HepG2 (cell line): ENCODE measurements around the gene SCYL1. TPM values are rescaled to one million over a fixed set of nuclear protein-coding genes. Genes with fewer than 3 reads are reported as not detected.

Source experiments
- FOSL2 ChIP-seq: sonication (generic); formaldehyde crosslinking; IDR thresholded peaks from 2 replicates; pipeline ENCODE4 v1.4.0; 2020; ENCODE audit warnings: missing genetic modification reagents
- FOXK2 ChIP-seq: fragments of 450-650 bp; IDR thresholded peaks from 2 replicates; pipeline ENCODE4 v1.6.1; 2016
- GZF1 ChIP-seq: sonication (generic); formaldehyde crosslinking; IDR thresholded peaks from 2 replicates; pipeline ENCODE4 v1.5.1; 2020; ENCODE audit warnings: mild to moderate bottlenecking, missing genetic modification reagents
- HOXA3 ChIP-seq: sonication (generic); formaldehyde crosslinking; IDR thresholded peaks from 2 replicates; pipeline ENCODE4 v1.5.0; 2020; ENCODE audit warnings: missing genetic modification reagents
- KLF9 ChIP-seq: IDR thresholded peaks from 2 replicates; pipeline ENCODE4 v1.6.1; 2016; ENCODE audit warnings: low read depth
- MATR3 ChIP-seq: sonication (generic); formaldehyde crosslinking; IDR thresholded peaks from 2 replicates; pipeline ENCODE4 v1.4.0; 2020; ENCODE audit warnings: missing genetic modification reagents
- MYNN ChIP-seq: sonication (generic); formaldehyde crosslinking; IDR thresholded peaks from 2 replicates; pipeline ENCODE4 v1.4.0; 2020; ENCODE audit warnings: mild to moderate bottlenecking, low read depth, missing genetic modification reagents
- NKX3-1 ChIP-seq: sonication (generic); formaldehyde crosslinking; IDR thresholded peaks from 2 replicates; pipeline ENCODE4 v1.5.0; 2020; ENCODE audit warnings: missing genetic modification reagents
- SALL2 ChIP-seq: sonication (generic); formaldehyde crosslinking; IDR thresholded peaks from 2 replicates; pipeline ENCODE4 v1.8.1; 2023; ENCODE audit warnings: mild to moderate bottlenecking, missing genetic modification reagents, inconsistent platforms
- SMYD3 ChIP-seq: sonication (generic); formaldehyde crosslinking; IDR thresholded peaks from 2 replicates; pipeline ENCODE4 v1.8.1; 2023; ENCODE audit warnings: mild to moderate bottlenecking, missing genetic modification reagents
- SP5 ChIP-seq: IDR thresholded peaks from 2 replicates; pipeline ENCODE4 v1.6.1; 2016; ENCODE audit warnings: low read depth, borderline replicate concordance
- TAF15 ChIP-seq: fragments of 200-400 bp; formaldehyde crosslinking; IDR thresholded peaks from one replicate; pipeline ENCODE4 v1.6.1; 2018; ENCODE audit warnings: mild to moderate bottlenecking, low read depth, low read length; ENCODE audit not compliant: poor library complexity, severe bottlenecking
- TRIM24 ChIP-seq: sonication (generic); formaldehyde crosslinking; IDR thresholded peaks from 2 replicates; pipeline ENCODE4 v1.8.0; 2022; ENCODE audit warnings: mild to moderate bottlenecking, missing genetic modification reagents
- ZBTB38 ChIP-seq: sonication (generic); formaldehyde crosslinking; IDR thresholded peaks from 2 replicates; pipeline ENCODE4 v1.5.1; 2020; ENCODE audit warnings: mild to moderate bottlenecking, missing genetic modification reagents
- ZFP36L2 ChIP-seq: sonication (generic); formaldehyde crosslinking; IDR thresholded peaks from 2 replicates; pipeline ENCODE4 v1.4.0; 2020; ENCODE audit warnings: missing genetic modification reagents
- ZNF12 ChIP-seq: sonication (generic); formaldehyde crosslinking; IDR thresholded peaks from 2 replicates; pipeline ENCODE4 v1.5.0; 2020; ENCODE audit warnings: missing genetic modification reagents
- ZNF3 ChIP-seq: IDR thresholded peaks from 2 replicates; pipeline ENCODE4 v1.7.0; 2017; ENCODE audit warnings: inconsistent platforms
- ZNF501 ChIP-seq: sonication (generic); formaldehyde crosslinking; IDR thresholded peaks from 2 replicates; pipeline ENCODE4 v1.5.1; 2020; ENCODE audit warnings: mild to moderate bottlenecking, moderate library complexity, missing genetic modification reagents
- ZNF546 ChIP-seq: sonication (generic); formaldehyde crosslinking; conservative IDR thresholded peaks from 2 replicates; pipeline ENCODE4 v1.8.1; 2023; ENCODE audit warnings: mild to moderate bottlenecking, missing genetic modification reagents
- ZNF556 ChIP-seq: sonication (generic); formaldehyde crosslinking; IDR thresholded peaks from 2 replicates; pipeline ENCODE4 v1.4.0; 2020; ENCODE audit warnings: mild to moderate bottlenecking, missing genetic modification reagents, borderline replicate concordance
- ZNF605 ChIP-seq: sonication (generic); formaldehyde crosslinking; IDR thresholded peaks from 2 replicates; pipeline ENCODE4 v1.8.0; 2022; ENCODE audit warnings: mild to moderate bottlenecking, missing genetic modification reagents
- ZNF737 ChIP-seq: sonication (generic); formaldehyde crosslinking; IDR thresholded peaks from 2 replicates; pipeline ENCODE4 v1.5.0; 2020; ENCODE audit warnings: missing genetic modification reagents, mild to moderate bottlenecking, borderline replicate concordance
- ZSCAN31 ChIP-seq: sonication (generic); formaldehyde crosslinking; IDR thresholded peaks from 2 replicates; pipeline ENCODE4 v1.5.0; 2020; ENCODE audit warnings: low read depth, mild to moderate bottlenecking, missing genetic modification reagents
- polyA plus RNA-seq, 8 experiments: library from polyadenylated mRNA; depleted of rRNA in 3 of 8; stranded (reverse) in 7 of 8; unstranded in 1 of 8; fragments of >200 nt; fragmentation: Illumina TruSeq in 4 of 8; extraction: Trizol in 4 of 8; gene quantifications; 2 replicates each; pipeline versions ENCODE4 v1.2.1 to v1.2.3, GENCODE V29; 2011 to 2016; ENCODE audit warnings: low read depth in 4 of 8, missing spikeins in 1 of 8, mixed read lengths in 1 of 8; ENCODE audit not compliant: insufficient read depth in 1 of 8
- total RNA-seq, 5 experiments: library from RNA; depleted of rRNA; stranded (reverse); fragments of >200 nt; fragmentation: Illumina TruSeq; extraction: Trizol; gene quantifications; 2 replicates each; pipeline ENCODE4 v1.2.3, GENCODE V29; 2016; ENCODE audit warnings: low read depth in 1 of 5
- TF ChIP-seq, protein P1 (sequence below): sonication (generic); formaldehyde crosslinking; IDR thresholded peaks from 2 replicates; pipeline ENCODE4 v1.4.0; 2020; ENCODE audit warnings: mild to moderate bottlenecking, missing genetic modification reagents
- TF ChIP-seq, protein P2 (sequence below): sonication (generic); formaldehyde crosslinking; IDR thresholded peaks from 2 replicates; pipeline ENCODE4 v1.4.0; 2020; ENCODE audit warnings: missing genetic modification reagents, mild to moderate bottlenecking, borderline replicate concordance
- TF ChIP-seq, protein P3 (sequence below): sonication (generic); formaldehyde crosslinking; IDR thresholded peaks from 2 replicates; pipeline ENCODE4 v1.4.0; 2020; ENCODE audit warnings: mild to moderate bottlenecking, missing genetic modification reagents
- TF ChIP-seq, protein P4 (sequence below): sonication (generic); formaldehyde crosslinking; IDR thresholded peaks from 2 replicates; pipeline ENCODE4 v1.5.1; 2020; ENCODE audit warnings: mild to moderate bottlenecking, missing genetic modification reagents, borderline replicate concordance

Gene SCYL1
- total and polyA plus RNA-seq, 2 of the 13 experiments (the other 11 are each of a cell fraction or from before 2014, with no cell fraction given) = 65.9 to 103 TPM

DNA sequence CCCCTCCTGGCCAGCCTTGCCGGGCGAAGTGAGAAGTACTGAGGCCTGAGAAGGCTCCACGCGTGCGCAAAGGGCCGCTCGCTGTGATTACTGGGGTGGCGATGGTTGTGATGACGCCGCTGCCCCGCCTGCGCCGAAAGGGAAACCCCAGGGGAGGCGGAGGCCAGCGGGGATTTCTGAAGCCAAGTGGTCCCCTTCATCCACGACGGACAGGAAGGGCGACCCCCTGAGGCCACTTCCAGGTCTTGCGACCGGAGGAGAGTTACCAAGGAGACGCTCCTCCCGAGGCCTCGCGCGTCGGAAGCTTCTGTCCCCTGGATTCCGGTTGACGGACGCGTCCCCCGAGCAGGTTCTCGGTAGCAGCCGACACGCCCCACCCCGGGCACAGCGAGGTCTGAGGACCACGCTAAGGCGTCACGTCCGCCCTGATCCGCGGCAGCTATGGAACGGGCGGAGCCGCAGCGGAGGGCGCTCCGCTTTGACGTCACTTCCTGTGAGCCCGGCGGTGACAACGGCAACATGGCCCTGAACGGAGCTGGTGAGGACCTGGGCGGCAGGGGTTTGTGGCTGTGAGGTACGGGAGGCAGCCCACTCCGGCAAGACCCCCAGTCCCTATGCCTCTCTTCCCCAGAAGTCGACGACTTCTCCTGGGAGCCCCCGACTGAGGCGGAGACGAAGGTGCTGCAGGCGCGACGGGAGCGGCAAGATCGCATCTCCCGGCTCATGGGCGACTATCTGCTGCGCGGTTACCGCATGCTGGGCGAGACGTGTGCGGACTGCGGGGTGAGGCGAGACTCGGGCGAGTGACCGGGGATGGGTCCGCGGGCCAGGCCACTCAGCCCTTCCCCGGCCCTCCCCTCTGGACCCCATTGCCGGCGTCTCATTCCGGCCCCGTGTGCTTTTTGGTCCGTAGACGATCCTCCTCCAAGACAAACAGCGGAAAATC lies 45.4 kb downstream of the SCYL1 start, which contains the start of gene ZNRD2 (continued):
- TF ChIP-seq KLF9 (peak; percentile 94), NKX3-1 (CRISPR knock-in tag) (no peak; the same call in 1 of the 2 replicates), FOSL2 (CRISPR knock-in tag) (peak; percentile 61), SMYD3 (no peak), ZNF12 (CRISPR knock-in tag) (no peak), SALL2 (peak; percentile 83), ZNF501 (CRISPR knock-in tag) (peak; percentile 96), GZF1 (CRISPR knock-in tag) (0 out of 2 replicates have a peak, but pooled peaks have one; percentile 79), ZNF556 (CRISPR knock-in tag) (peak; percentile 76; the same call in 1 of the 2 replicates), TAF15 (no peak), HOXA3 (CRISPR knock-in tag) (peak; percentile 99), MATR3 (CRISPR knock-in tag) (no peak), ZNF3 (no peak), ZNF605 (no peak), ZSCAN31 (peak; percentile 24; the same call in 1 of the 2 replicates), ZNF737 (CRISPR knock-in tag) (no peak), ZNF546 (CRISPR knock-in tag) (0 out of 2 replicates have a peak, but pooled peaks have one; percentile 24), ZFP36L2 (CRISPR knock-in tag) (no peak), FOXK2 (peak; percentile 95), ZBTB38 (CRISPR knock-in tag) (peak; percentile 73), MYNN (CRISPR knock-in tag) (no peak), SP5 (CRISPR knock-in tag) (peak; percentile 91), TRIM24 (CRISPR knock-in tag) (no peak)
- TF ChIP-seq, protein P1, sequence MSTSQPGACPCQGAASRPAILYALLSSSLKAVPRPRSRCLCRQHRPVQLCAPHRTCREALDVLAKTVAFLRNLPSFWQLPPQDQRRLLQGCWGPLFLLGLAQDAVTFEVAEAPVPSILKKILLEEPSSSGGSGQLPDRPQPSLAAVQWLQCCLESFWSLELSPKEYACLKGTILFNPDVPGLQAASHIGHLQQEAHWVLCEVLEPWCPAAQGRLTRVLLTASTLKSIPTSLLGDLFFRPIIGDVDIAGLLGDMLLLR (CRISPR knock-in tag) = peak; percentile 82; the same call in 1 of the 2 replicates
- TF ChIP-seq, protein P2, sequence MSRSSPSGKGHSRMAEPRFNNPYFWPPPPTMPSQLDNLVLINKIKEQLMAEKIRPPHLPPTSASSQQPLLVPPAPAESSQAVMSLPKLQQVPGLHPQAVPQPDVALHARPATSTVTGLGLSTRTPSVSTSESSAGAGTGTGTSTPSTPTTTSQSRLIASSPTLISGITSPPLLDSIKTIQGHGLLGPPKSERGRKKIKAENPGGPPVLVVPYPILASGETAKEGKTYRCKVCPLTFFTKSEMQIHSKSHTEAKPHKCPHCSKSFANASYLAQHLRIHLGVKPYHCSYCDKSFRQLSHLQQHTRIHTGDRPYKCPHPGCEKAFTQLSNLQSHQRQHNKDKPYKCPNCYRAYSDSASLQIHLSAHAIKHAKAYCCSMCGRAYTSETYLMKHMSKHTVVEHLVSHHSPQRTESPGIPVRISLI (CRISPR knock-in tag) = peak; percentile 36; the same call in 1 of the 2 replicates
- TF ChIP-seq, protein P3, sequence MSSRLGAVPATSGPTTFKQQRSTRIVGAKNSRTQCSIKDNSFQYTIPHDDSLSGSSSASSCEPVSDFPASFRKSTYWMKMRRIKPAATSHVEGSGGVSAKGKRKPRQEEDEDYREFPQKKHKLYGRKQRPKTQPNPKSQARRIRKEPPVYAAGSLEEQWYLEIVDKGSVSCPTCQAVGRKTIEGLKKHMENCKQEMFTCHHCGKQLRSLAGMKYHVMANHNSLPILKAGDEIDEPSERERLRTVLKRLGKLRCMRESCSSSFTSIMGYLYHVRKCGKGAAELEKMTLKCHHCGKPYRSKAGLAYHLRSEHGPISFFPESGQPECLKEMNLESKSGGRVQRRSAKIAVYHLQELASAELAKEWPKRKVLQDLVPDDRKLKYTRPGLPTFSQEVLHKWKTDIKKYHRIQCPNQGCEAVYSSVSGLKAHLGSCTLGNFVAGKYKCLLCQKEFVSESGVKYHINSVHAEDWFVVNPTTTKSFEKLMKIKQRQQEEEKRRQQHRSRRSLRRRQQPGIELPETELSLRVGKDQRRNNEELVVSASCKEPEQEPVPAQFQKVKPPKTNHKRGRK (CRISPR knock-in tag) = no peak
- TF ChIP-seq, protein P4, sequence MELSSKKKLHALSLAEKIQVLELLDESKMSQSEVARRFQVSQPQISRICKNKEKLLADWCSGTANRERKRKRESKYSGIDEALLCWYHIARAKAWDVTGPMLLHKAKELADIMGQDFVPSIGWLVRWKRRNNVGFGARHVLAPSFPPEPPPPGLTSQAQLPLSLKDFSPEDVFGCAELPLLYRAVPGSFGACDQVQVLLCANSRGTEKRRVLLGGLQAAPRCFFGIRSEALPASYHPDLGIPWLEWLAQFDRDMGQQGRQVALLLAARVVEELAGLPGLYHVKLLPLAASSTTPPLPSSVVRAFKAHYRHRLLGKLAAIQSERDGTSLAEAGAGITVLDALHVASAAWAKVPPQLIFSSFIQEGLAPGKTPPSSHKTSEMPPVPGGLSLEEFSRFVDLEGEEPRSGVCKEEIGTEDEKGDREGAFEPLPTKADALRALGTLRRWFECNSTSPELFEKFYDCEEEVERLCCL (CRISPR knock-in tag) = no peak
